K562 (cell line): ENCODE measurements around the gene ANTKMT.
"Not testable (repeated sequence)": the region's sequence is repeated elsewhere in the genome, so short reads cannot be mapped to it uniquely, and the experiment has no call there.

ENCODE experiments used
- POLR2A ChIP-seq: fragments of 450-650 bp; conservative IDR thresholded peaks from 2 replicates; pipeline ENCODE4 v1.6.1; 2016
- SREBF2 ChIP-seq: sonication (generic); formaldehyde crosslinking; IDR thresholded peaks from 2 replicates; pipeline ENCODE4 v1.4.0; 2020; ENCODE audit warnings: mild to moderate bottlenecking, missing genetic modification reagents

DNA sequence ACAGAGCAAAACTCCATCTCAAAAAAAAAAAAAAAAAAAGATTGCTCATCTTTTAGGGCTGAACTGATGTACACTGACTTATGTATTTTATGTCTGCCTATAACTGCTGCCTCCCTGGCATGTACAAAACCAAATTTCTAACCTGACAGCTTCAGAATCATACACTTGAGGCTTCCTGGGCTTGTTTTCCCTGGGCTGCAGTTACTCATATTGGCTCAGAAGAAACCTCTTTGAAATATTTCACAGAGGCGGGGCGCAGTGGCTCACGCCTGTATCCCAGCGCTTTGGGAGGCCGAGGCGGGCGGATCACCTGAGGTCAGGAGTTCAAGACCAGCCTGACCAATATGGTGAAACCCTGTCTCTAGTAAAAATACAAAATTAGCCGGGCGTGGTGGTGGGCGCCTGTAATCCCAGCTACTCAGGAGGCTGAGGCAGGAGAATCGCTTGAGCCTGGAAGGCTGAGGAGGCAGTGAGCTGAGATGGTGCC, 33.2 kb downstream of the ANTKMT start:
- not testable (repeated sequence) for TF ChIP-seq SREBF2 (CRISPR knock-in tag); POLR2A
